Esophagus mucosa (tissue), 1 donor: Measurements from ENCODE around the gene FHOD3. TPM values are rescaled to one million over a fixed set of nuclear protein-coding genes. Genes with fewer than 3 reads are reported as not detected.

Experiments used
- ATAC-seq: fragments of 200-7000 bp; cut with Tn5 transposase; one replicate; pipeline ENCODE4 v1.9.1; 2020
- total RNA-seq: library from RNA; stranded (reverse); gene quantifications from one replicate; pipeline ENCODE4 v1.2.4, GENCODE V29; 2023
- donor health status: DM: yes; HTN: yes; CAD: no.

Gene FHOD3
- total RNA-seq, 1 donor from 2014 or later = 3.0 TPM

- ATAC-seq = no peak
Measured at GRCh38 chr18:36673452-36673851, 375.9 kb downstream of the FHOD3 start.

GRCh38 chr18:36675076-36675475 lies 377.6 kb downstream of the FHOD3 start:
- no peak for ATAC-seq

GRCh38 chr18:36675542-36675941 lies 378.0 kb downstream of the FHOD3 start:
- no peak for ATAC-seq

GRCh38 chr18:36676629-36677028 lies 379.1 kb downstream of the FHOD3 start:
- ATAC-seq = no peak

GRCh38 chr18:36680042-36680441 lies 382.5 kb downstream of the FHOD3 start:
- ATAC-seq = no peak

GRCh38 chr18:36685580-36685979 lies 388.1 kb downstream of the FHOD3 start:
- no peak for ATAC-seq

- peak; percentile 76 for ATAC-seq
Measured at GRCh38 chr18:36688020-36688965, 390.8 kb downstream of the FHOD3 start.

GRCh38 chr18:36692371-36692770 lies 394.9 kb downstream of the FHOD3 start:
- no peak for ATAC-seq

GRCh38 chr18:36692921-36693332 lies 395.4 kb downstream of the FHOD3 start:
- ATAC-seq = no peak

- no peak for ATAC-seq
Measured at GRCh38 chr18:36693931-36694620, 396.6 kb downstream of the FHOD3 start.

GRCh38 chr18:36695806-36696205 lies 398.3 kb downstream of the FHOD3 start:
- peak; percentile 18 for ATAC-seq

GRCh38 chr18:36697905-36698304 lies 400.4 kb downstream of the FHOD3 start:
- ATAC-seq = peak; percentile 73

GRCh38 chr18:36700955-36701354 lies 403.4 kb downstream of the FHOD3 start:
- ATAC-seq = no peak

- ATAC-seq = peak; percentile 65
Measured at GRCh38 chr18:36702401-36703013, 405.0 kb downstream of the FHOD3 start.

GRCh38 chr18:36704156-36704555 lies 406.6 kb downstream of the FHOD3 start:
- ATAC-seq = no peak

GRCh38 chr18:36706134-36706881 lies 408.8 kb downstream of the FHOD3 start:
- ATAC-seq = no peak

- no peak for ATAC-seq
Measured at GRCh38 chr18:36708366-36708765, 410.9 kb downstream of the FHOD3 start.

- no peak for ATAC-seq
Measured at GRCh38 chr18:36709315-36709714, 411.8 kb downstream of the FHOD3 start.

- no peak for ATAC-seq
Measured at GRCh38 chr18:36711014-36711725, 413.7 kb downstream of the FHOD3 start.

- peak; percentile 62 for ATAC-seq
Measured at GRCh38 chr18:36711813-36712444, 414.4 kb downstream of the FHOD3 start.

- ATAC-seq = no peak
Measured at GRCh38 chr18:36714476-36714875, 417.0 kb downstream of the FHOD3 start.
